Karpas-422 (cell line): ENCODE measurements around the gene ITGB3. TPM values are rescaled to one million over a fixed set of nuclear protein-coding genes. Genes with fewer than 3 reads are reported as not detected.
"Not testable (repeated sequence)": the region's sequence is repeated elsewhere in the genome, so short reads cannot be mapped to it uniquely, and the experiment has no call there.

ENCODE experiments used
- DNase-seq: peaks from one replicate; pipeline ENCODE4 v3.0.0-alpha.2; 2015
- H2AFZ ChIP-seq: fragments of 200-600 bp; sonication (generic); 2 replicates; pipeline ENCODE4 v1.6.1; 2014; ENCODE audit warnings: antibody characterized with exemption, low read length, mixed read lengths
- H3K27ac ChIP-seq: fragments of 200-600 bp; sonication (generic); 2 replicates; pipeline ENCODE4 v1.5.1; 2014; ENCODE audit warnings: mild to moderate bottlenecking, low read length, moderate library complexity
- H3K27me3 ChIP-seq: fragments of 200-600 bp; sonication (generic); 2 replicates; pipeline ENCODE4 v1.6.1; 2014; ENCODE audit warnings: low read length, mixed read lengths
- H3K36me3 ChIP-seq: fragments of 200-600 bp; sonication (generic); 2 replicates; pipeline ENCODE4 v1.6.1; 2014; ENCODE audit warnings: low read length, mixed read lengths; ENCODE audit not compliant: insufficient read depth
- H3K4me1 ChIP-seq: fragments of 200-600 bp; sonication (generic); 2 replicates; pipeline ENCODE4 v1.6.1; 2014; ENCODE audit warnings: mild to moderate bottlenecking, low read length, mixed read lengths
- H3K4me2 ChIP-seq: fragments of 200-600 bp; sonication (generic); 2 replicates; pipeline ENCODE4 v1.6.1; 2014; ENCODE audit warnings: low read length, low read depth, mild to moderate bottlenecking; ENCODE audit not compliant: poor library complexity, severe bottlenecking
- H3K4me3 ChIP-seq: fragments of 200-600 bp; sonication (generic); 2 replicates; pipeline ENCODE4 v1.5.1; 2014; ENCODE audit warnings: mild to moderate bottlenecking, antibody characterized with exemption, low read length, mixed read lengths
- H3K79me2 ChIP-seq: fragments of 200-600 bp; sonication (generic); 2 replicates; pipeline ENCODE4 v1.6.1; 2014; ENCODE audit warnings: mild to moderate bottlenecking, low read length, mixed read lengths
- H3K9ac ChIP-seq: fragments of 200-600 bp; sonication (generic); 2 replicates; pipeline ENCODE4 v1.6.0; 2014; ENCODE audit warnings: low read length
- H3K9me2 ChIP-seq: fragments of 200-600 bp; sonication (generic), shearing (Covaris generic); replicated peaks from 2 replicates; pipeline ENCODE4 v1.6.0; 2014; ENCODE audit warnings: mild to moderate bottlenecking, low read length, moderate library complexity; ENCODE audit not compliant: insufficient read depth
- H3K9me3 ChIP-seq: fragments of 300-700, 200-600 bp; sonication (generic); 2 replicates; pipeline ENCODE4 v1.6.1; 2014; ENCODE audit warnings: low read length, mixed read lengths
- H4K20me1 ChIP-seq: fragments of 200-600 bp; sonication (generic); 2 replicates; pipeline ENCODE4 v1.6.1; 2014; ENCODE audit warnings: mild to moderate bottlenecking, antibody characterized with exemption, low read length, low read depth; ENCODE audit not compliant: insufficient read depth
- total RNA-seq: library from RNA; depleted of rRNA; stranded (reverse); fragments of >200 nt; shearing (Covaris generic); gene quantifications from 2 replicates; pipeline ENCODE4 v1.2.3, GENCODE V29; 2014; ENCODE audit warnings: low replicate concordance

ITGB3 gene
- total RNA-seq, 1 experiment from 2014 or later: 16.4 TPM

GRCh38 chr17:47209499-47209898, 44.1 kb upstream of the ITGB3 start:
- Histone ChIP-seq H3K9ac (no peak overlapping the region), H3K4me2 (no peak overlapping the region), H3K9me2 (no peaks in the 10 kb centered on the region), H2AFZ (no peak overlapping the region), H3K27me3 (no peaks in the 10 kb centered on the region), H3K79me2 (no peaks in the 10 kb centered on the region), H3K4me3 (no peak overlapping the region), H3K9me3 (no peaks in the 10 kb centered on the region), H4K20me1 (no peaks in the 10 kb centered on the region), H3K27ac (no peak overlapping the region), H3K4me1 (peaks cover 67% of the 10 kb centered on the region), H3K36me3 (no peaks in the 10 kb centered on the region)
- no peak for DNase-seq

- Histone ChIP-seq H3K27me3 (no peaks in the 10 kb centered on the region), H3K9me2 (no peaks in the 10 kb centered on the region), H3K36me3 (no peaks in the 10 kb centered on the region), H3K4me2 (no peak overlapping the region), H2AFZ (no peak overlapping the region), H3K27ac (no peak overlapping the region), H3K79me2 (no peaks in the 10 kb centered on the region), H4K20me1 (no peaks in the 10 kb centered on the region), H3K4me3 (no peak overlapping the region), H3K9me3 (no peaks in the 10 kb centered on the region), H3K9ac (no peak overlapping the region), H3K4me1 (peaks cover 61% of the 10 kb centered on the region)
- no peak for DNase-seq
Observed at GRCh38 chr17:47210105-47210504, 43.5 kb upstream of the ITGB3 start.

GRCh38 chr17:47210779-47211178, 42.8 kb upstream of the ITGB3 start:
- Histone ChIP-seq H3K4me1 (peaks cover 55% of the 10 kb centered on the region), H3K27me3 (no peaks in the 10 kb centered on the region), H3K9me3 (no peaks in the 10 kb centered on the region), H3K79me2 (no peaks in the 10 kb centered on the region), H3K27ac (no peak overlapping the region), H2AFZ (no peak overlapping the region), H3K4me3 (no peak overlapping the region), H3K9ac (no peak overlapping the region), H3K36me3 (no peaks in the 10 kb centered on the region), H3K4me2 (no peak overlapping the region), H3K9me2 (no peaks in the 10 kb centered on the region), H4K20me1 (no peaks in the 10 kb centered on the region)
- DNase-seq: no peak

DNA sequence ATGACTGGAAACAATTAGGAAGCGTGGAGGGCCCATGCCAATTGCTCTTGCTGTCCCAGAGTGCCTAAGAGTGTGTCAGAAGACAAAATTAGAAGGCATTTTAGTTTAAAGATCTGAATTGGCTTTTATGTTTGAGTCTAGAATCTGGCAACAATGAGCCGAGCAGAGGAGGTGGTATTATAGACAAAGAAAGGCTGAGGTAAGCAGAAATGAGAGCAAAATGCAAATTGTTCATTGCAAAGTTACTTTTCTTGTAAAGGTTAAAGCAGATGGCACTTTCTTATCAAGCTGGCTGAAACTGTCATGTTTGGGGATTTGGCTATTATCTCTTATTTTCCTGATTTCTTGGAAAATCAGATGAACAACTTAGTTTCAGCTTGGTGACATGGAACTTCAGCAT, 41.2 kb upstream of the ITGB3 start:
- H3K4me2 ChIP-seq: peak overlapping the region; percentile 35
- H4K20me1 ChIP-seq: no peaks in the 10 kb centered on the region
- no peak for DNase-seq
- no peak overlapping the region for H3K27ac ChIP-seq
- no peaks in the 10 kb centered on the region for H3K9me2 ChIP-seq
- no peaks in the 10 kb centered on the region for H3K79me2 ChIP-seq
- H2AFZ ChIP-seq: 0 out of 2 replicates have a peak overlapping the region, but pooled peaks have one; percentile 2
- H3K4me1 ChIP-seq: peaks cover 38% of the 10 kb centered on the region
- no peaks in the 10 kb centered on the region for H3K36me3 ChIP-seq
- no peaks in the 10 kb centered on the region for H3K9me3 ChIP-seq
- H3K27me3 ChIP-seq: no peaks in the 10 kb centered on the region
- H3K4me3 ChIP-seq: no peak overlapping the region
- H3K9ac ChIP-seq: no peak overlapping the region

- H3K9me3 ChIP-seq: no peaks in the 10 kb centered on the region
- no peak for DNase-seq
- no peak overlapping the region for H2AFZ ChIP-seq
- H3K4me2 ChIP-seq: no peak overlapping the region
- no peaks in the 10 kb centered on the region for H4K20me1 ChIP-seq
- peaks cover 27% of the 10 kb centered on the region for H3K4me1 ChIP-seq
- H3K27me3 ChIP-seq: no peaks in the 10 kb centered on the region
- H3K79me2 ChIP-seq: no peaks in the 10 kb centered on the region
- H3K4me3 ChIP-seq: no peak overlapping the region
- no peak overlapping the region for H3K27ac ChIP-seq
- H3K9ac ChIP-seq: no peak overlapping the region
- H3K36me3 ChIP-seq: no peaks in the 10 kb centered on the region
- H3K9me2 ChIP-seq: no peaks in the 10 kb centered on the region
Observed at GRCh38 chr17:47213540-47213939, 40.1 kb upstream of the ITGB3 start.

DNA sequence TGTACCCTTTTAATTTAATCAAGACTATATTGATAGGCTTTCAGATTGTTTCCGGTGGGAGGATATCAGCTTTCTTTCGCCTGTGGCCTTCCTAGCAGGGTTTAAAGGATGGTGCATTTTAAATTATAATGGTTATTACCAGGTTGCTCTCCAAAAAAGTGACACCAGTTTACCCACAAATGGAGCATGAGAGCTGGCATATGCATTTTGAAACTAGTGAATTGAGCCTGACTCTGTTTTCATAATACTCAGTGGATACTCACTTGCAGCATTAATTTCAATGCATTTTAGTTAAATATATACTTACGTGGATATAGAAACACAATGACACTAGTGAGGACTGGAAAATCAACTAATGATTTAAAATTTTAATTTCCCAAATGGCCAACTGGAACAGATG, 38.7 kb upstream of the ITGB3 start:
- no peak for DNase-seq
- no peaks in the 10 kb centered on the region for H4K20me1 ChIP-seq
- no peak overlapping the region for H2AFZ ChIP-seq
- H3K4me2 ChIP-seq: no peak overlapping the region
- no peak overlapping the region for H3K4me3 ChIP-seq
- no peaks in the 10 kb centered on the region for H3K9me2 ChIP-seq
- no peaks in the 10 kb centered on the region for H3K36me3 ChIP-seq
- no peaks in the 10 kb centered on the region for H3K27me3 ChIP-seq
- H3K9ac ChIP-seq: no peak overlapping the region
- no peaks in the 10 kb centered on the region for H3K79me2 ChIP-seq
- no peak overlapping the region for H3K27ac ChIP-seq
- peaks cover 17% of the 10 kb centered on the region for H3K4me1 ChIP-seq
- no peaks in the 10 kb centered on the region for H3K9me3 ChIP-seq

GRCh38 chr17:47216821-47217220, 36.8 kb upstream of the ITGB3 start:
- H3K9me3 ChIP-seq, H3K27me3 ChIP-seq, H3K4me2 ChIP-seq, H3K27ac ChIP-seq, H3K79me2 ChIP-seq, H3K9ac ChIP-seq, H3K4me3 ChIP-seq, DNase-seq, H3K36me3 ChIP-seq, H2AFZ ChIP-seq, H3K9me2 ChIP-seq, H4K20me1 ChIP-seq: not testable (repeated sequence)
- H3K4me1 ChIP-seq: peaks cover 17% of the 10 kb centered on the region

DNA sequence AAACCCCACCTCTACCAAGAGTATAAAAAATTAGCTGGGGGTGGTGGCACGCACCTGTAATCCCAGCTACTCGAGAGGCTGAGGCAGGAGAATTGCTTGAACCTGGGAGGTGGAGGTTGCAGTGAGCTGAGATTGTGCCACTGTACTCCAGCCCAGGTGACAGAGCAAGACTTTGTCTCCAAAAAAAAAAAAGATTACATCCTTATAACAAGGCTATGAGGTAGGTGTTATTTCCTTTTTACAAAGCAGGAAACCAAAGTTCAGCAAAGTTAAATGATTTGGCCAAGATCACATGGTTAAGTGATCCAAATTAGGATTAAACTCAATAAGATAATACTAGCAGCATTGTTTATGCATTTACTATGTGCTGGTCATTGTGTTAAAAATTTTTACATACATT, 36.3 kb upstream of the ITGB3 start:
- not testable (repeated sequence) for H3K9me2 ChIP-seq, H3K79me2 ChIP-seq, H3K27ac ChIP-seq, H3K27me3 ChIP-seq, H2AFZ ChIP-seq, H3K9me3 ChIP-seq, DNase-seq, H3K36me3 ChIP-seq, H3K4me3 ChIP-seq, H3K9ac ChIP-seq, H4K20me1 ChIP-seq, H3K4me2 ChIP-seq
- H3K4me1 ChIP-seq: peaks cover 15% of the 10 kb centered on the region

DNA sequence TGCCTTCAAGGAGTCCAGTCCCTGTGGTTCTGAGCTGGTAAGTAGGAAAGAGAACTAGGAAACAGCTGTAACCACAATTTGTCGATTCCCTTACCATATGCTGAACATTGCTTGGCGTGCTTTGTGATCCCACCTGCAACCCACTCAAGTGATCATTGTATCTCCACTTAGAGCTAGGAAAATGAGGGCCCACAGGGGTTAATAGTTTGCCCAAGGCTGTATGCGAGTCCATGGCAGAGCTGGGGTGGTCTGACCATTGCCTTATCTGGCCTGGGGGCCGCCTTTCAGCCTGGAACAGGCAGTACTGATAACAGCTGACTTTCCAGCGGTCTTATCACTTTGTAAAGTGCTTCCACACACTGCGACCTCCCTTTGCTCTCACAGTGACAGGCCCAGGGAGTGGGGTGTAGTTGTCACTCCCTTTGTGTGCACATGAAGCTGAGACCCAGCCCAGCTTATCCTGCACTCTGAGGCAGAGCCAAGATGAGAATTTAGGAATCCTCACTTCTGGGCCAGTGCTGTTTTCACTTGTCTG, 34.7 kb upstream of the ITGB3 start:
- Histone ChIP-seq H3K36me3 (no peaks in the 10 kb centered on the region), H4K20me1 (no peaks in the 10 kb centered on the region), H3K79me2 (no peaks in the 10 kb centered on the region), H3K9me2 (no peaks in the 10 kb centered on the region), H2AFZ (no peak overlapping the region), H3K27ac (no peak overlapping the region), H3K9me3 (no peaks in the 10 kb centered on the region), H3K4me3 (no peak overlapping the region), H3K9ac (no peak overlapping the region), H3K4me1 (no peaks in the 10 kb centered on the region; the same call in 1 of the 2 replicates), H3K4me2 (no peak overlapping the region), H3K27me3 (no peaks in the 10 kb centered on the region)
- DNase-seq: no peak
